Naive B cell (primary cell): ENCODE results near the gene NAALADL2. TPM values are rescaled to one million over a fixed set of nuclear protein-coding genes. Genes with fewer than 3 reads are reported as not detected.

Experiments
- ATAC-seq, 2 donors: fragments of 150-1000 bp; cut with Tn5 transposase; 2 replicates each; pipeline ENCODE4 v1.10.0; 2021; ENCODE audit warnings: low read depth in 2 of 2, mild to moderate bottlenecking in 2 of 2, moderate library complexity in 2 of 2
- DNase-seq: peaks from one replicate; pipeline ENCODE4 v3.0.0; 2022
- H3K27ac Mint-ChIP-seq, 6 donors: one replicate each; pipeline ENCODE4 v1.8.0; 2020 to 2022; ENCODE audit warnings: mild to moderate bottlenecking in 6 of 6, mixed read lengths in 6 of 6, moderate library complexity in 5 of 6, inconsistent platforms in 2 of 6
- H3K27me3 Mint-ChIP-seq, 3 donors: one replicate each; pipeline ENCODE4 v1.8.0; 2021 to 2022; ENCODE audit warnings: mixed read lengths in 3 of 3, mild to moderate bottlenecking in 1 of 3
- H3K36me3 Mint-ChIP-seq, 2 donors: one replicate each; pipeline ENCODE4 v1.8.0; 2020 to 2022; ENCODE audit warnings: mixed read lengths in 2 of 2, inconsistent platforms in 1 of 2, mild to moderate bottlenecking in 1 of 2
- H3K4me1 Mint-ChIP-seq, 3 donors: one replicate each; pipeline ENCODE4 v1.8.0; 2020 to 2022; ENCODE audit warnings: mixed read lengths in 3 of 3, inconsistent platforms in 1 of 3, mild to moderate bottlenecking in 1 of 3, moderate library complexity in 1 of 3
- H3K4me3 Mint-ChIP-seq, 8 donors: one replicate each; pipeline ENCODE4 v1.8.0; 2020 to 2022; ENCODE audit warnings: mild to moderate bottlenecking in 8 of 8, mixed read lengths in 8 of 8, moderate library complexity in 8 of 8, inconsistent platforms in 2 of 8
- H3K9me3 Mint-ChIP-seq, 7 donors: one replicate each; pipeline ENCODE4 v1.8.0; 2020 to 2022; ENCODE audit warnings: mixed read lengths in 7 of 7, mild to moderate bottlenecking in 5 of 7, inconsistent platforms in 2 of 7, moderate library complexity in 1 of 7
- polyA plus RNA-seq, 6 donors: library from polyadenylated mRNA; unstranded; fragments of 300-500 nt; fragmentation: Illumina TruSeq; gene quantifications; one replicate each; pipeline ENCODE4 v1.2.3, GENCODE V29; 2021; ENCODE audit warnings: low read depth in 6 of 6

Gene NAALADL2
- polyA plus RNA-seq, 6 donors from 2014 or later = not detected

DNA sequence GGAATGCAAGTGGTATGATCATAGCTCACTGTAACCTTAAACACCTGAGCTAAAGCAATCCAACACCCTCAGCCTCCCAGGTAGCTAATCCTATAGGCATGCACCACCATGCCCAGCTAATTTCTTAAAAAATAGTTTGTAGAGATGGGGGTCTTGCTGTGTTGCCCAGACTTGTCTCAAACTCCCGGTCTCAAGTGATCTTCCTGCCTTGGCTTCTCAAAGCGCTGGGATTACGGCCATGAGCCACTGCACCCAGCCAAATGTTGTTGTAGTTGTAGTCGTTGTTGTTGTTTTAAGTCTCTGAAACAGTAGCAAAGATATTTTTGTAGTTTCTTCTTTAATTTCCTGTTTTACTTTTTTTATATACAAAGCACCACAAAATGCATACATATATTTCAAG is 616.6 kb downstream of the NAALADL2 start:
- DNase-seq = no peak
- Mint-ChIP-seq H3K9me3 (no peaks in the 10 kb centered on the region), H3K27ac (no peak overlapping the region), H3K27me3 (no peaks in the 10 kb centered on the region), H3K4me1 (no peaks in the 10 kb centered on the region), H3K4me3 (no peak overlapping the region), H3K36me3 (no peaks in the 10 kb centered on the region)
- ATAC-seq = no peak

DNA sequence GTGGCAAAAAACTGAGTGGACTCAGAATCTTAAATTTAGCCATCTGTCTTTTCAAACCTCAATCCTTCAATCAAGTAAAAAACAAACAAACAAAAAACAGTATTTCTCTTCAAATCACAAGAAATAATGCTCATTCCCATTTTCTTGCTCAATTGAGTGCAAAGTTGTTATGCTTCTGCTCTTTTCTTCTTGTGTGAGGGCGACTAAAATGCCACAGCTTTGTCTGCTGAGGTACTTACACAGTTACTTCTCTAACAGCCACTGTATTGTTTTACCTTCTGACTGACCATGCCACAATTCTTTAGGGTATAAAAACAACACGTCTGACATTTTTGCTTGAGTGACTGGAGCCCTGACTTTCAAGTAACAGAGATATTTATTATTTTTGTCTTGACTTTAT is 617.4 kb downstream of the NAALADL2 start:
- H3K4me3 Mint-ChIP-seq = no peak overlapping the region
- no peaks in the 10 kb centered on the region for H3K4me1 Mint-ChIP-seq
- H3K36me3 Mint-ChIP-seq = no peaks in the 10 kb centered on the region
- DNase-seq = no peak
- ATAC-seq = no peak
- H3K27ac Mint-ChIP-seq = no peak overlapping the region
- no peaks in the 10 kb centered on the region for H3K9me3 Mint-ChIP-seq
- H3K27me3 Mint-ChIP-seq = no peaks in the 10 kb centered on the region

DNA sequence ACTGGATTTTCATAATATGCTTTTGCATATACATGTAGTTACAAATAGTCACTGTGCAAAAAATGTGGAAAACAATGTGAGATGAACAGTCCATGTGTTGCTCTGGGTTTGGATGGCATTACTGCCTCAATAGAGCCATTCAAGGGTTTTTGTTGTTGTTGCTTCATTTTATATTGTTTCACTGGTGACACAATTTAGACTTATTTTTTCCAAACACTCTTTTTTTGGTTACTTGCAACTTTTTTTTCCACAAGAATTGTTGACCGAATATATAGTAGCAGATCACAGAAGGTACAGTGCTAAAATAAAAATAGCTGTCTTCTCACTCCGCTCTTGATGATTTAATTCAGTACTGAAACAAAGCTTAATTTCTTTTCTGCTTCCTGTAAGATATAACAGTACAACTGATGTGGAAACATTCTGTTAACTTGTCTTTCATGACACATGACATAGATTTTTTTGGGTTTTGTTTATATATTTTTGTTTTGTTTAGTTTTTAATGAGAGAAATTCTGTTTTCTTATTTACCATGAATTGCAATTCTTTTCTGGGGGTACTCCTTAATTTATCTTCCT is 618.6 kb downstream of the NAALADL2 start:
- no peak overlapping the region for H3K4me3 Mint-ChIP-seq
- H3K4me1 Mint-ChIP-seq = no peaks in the 10 kb centered on the region
- DNase-seq (no peak), ATAC-seq (no peak)
- no peaks in the 10 kb centered on the region for H3K36me3 Mint-ChIP-seq
- no peaks in the 10 kb centered on the region for H3K27me3 Mint-ChIP-seq
- H3K27ac Mint-ChIP-seq = no peak overlapping the region
- H3K9me3 Mint-ChIP-seq = no peaks in the 10 kb centered on the region

DNA sequence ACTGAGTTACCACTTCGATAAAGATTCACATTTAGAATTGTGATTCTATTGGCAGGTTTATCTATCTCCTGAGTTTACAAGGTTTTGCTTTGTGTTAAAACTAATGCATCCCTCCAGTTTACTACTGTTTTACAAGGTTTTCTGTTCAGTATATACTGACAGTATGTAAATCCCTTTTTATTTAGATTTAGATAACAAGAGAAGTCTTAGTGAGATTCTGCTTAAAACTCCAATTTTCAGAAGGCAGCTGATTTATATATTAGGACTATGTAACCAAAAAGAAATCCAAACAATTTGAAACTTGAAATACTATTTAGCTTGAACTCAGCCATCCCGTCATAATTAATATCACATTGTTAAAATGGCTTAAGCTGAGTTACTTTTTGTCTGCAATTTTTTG is 619.2 kb downstream of the NAALADL2 start:
- Mint-ChIP-seq H3K4me3 (no peak overlapping the region), H3K4me1 (no peaks in the 10 kb centered on the region), H3K9me3 (no peaks in the 10 kb centered on the region), H3K36me3 (no peaks in the 10 kb centered on the region), H3K27ac (no peak overlapping the region), H3K27me3 (no peaks in the 10 kb centered on the region)
- DNase-seq = no peak
- ATAC-seq = no peak

DNA sequence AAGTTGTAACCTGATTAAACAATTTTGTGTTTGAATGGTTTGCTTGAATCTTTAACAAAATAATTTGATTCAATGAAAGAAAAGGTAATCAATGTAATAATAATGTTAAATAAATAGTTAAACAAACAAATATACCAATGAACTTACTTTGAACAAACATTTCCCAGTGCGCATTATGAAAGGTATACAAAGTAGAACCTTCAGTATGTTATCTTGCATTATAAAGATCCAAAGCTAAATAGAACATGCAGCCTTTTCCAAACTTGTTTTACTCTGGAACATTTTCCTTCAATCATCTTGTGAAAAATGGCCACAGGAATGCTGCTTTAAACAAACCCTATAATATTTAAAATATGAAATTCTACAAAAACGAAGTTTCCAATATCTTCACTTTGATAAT is 620.0 kb downstream of the NAALADL2 start:
- no peaks in the 10 kb centered on the region for H3K36me3 Mint-ChIP-seq
- no peak for ATAC-seq

DNA sequence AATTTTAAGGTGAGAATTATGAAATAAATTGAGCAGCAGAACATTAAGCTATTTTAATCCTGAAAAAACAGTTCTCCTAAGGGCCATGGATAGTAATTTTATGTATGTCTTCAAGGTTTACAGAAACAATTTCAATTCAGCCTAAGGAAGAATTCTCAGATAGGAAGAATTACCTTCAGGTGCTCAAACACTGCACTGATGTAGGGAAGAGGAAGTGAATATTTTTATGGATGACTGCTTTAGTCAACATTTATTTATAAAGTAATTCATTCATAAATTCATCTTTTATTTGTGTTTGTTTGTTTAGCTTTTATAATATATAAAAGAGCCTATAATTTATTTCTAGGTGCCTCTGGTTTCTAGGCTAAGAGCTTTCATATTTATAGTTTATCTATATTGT is 620.7 kb downstream of the NAALADL2 start:
- Mint-ChIP-seq H3K4me3 (no peak overlapping the region), H3K9me3 (no peaks in the 10 kb centered on the region), H3K27me3 (no peaks in the 10 kb centered on the region), H3K36me3 (no peaks in the 10 kb centered on the region), H3K4me1 (peaks cover 0 to under 1% (median 0%) of the 10 kb centered on the region in 3 donors), H3K27ac (no peak overlapping the region)
- ATAC-seq (no peak), DNase-seq (no peak)

More for the DNA sequence above, 620.0 kb downstream of the NAALADL2 start:
- no peak overlapping the region for H3K4me3 Mint-ChIP-seq
- no peak for DNase-seq
- no peak overlapping the region for H3K27ac Mint-ChIP-seq
- H3K4me1 Mint-ChIP-seq = no peaks in the 10 kb centered on the region
- no peaks in the 10 kb centered on the region for H3K9me3 Mint-ChIP-seq
- H3K27me3 Mint-ChIP-seq = no peaks in the 10 kb centered on the region

DNA sequence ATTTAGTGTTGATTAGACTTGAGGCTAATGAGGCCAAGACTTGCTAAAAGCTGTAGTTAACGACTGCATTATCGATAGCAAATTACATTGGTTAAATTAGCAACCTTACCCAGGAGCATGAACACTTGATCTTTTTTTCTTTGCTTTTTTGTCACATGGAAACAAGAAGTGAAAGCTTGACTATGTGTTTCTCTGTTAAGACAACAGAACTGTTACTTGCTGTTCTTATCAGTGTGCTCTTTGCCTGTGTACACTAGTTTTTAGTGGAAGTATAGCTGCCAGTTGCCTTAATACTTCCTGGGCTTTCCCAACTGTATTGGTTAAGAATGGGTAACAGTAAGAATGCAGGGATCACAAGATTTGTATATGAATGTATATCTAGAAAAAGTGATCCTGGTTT is 625.5 kb downstream of the NAALADL2 start:
- DNase-seq (no peak), ATAC-seq (no peak)
- peaks cover 0 to 6% (median 0%) of the 10 kb centered on the region in 3 donors for H3K4me1 Mint-ChIP-seq
- no peak overlapping the region for H3K4me3 Mint-ChIP-seq
- H3K36me3 Mint-ChIP-seq = no peaks in the 10 kb centered on the region
- no peaks in the 10 kb centered on the region for H3K27me3 Mint-ChIP-seq
- no peak overlapping the region for H3K27ac Mint-ChIP-seq
- H3K9me3 Mint-ChIP-seq = no peaks in the 10 kb centered on the region

DNA sequence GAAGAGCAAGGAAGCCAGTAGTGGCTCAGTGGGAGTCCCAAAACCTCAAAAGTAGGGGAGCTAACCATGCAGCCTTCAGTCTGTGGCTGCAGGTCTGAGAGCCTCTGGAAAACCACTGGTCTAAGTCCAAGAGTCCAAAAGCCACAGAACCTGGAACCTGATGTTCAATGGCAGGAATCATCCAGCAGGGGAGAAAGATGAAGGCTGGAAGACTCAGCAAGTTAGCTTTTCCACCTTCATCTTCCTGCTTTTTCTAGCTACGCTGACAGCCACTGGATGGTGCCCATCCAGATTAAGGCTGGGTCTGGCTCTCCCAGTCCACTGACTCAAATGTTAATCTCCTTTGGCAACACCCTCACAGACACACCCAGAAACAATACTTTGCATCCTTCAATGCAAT is 626.3 kb downstream of the NAALADL2 start:
- Mint-ChIP-seq H3K4me3 (no peak overlapping the region), H3K9me3 (no peaks in the 10 kb centered on the region), H3K36me3 (no peaks in the 10 kb centered on the region), H3K4me1 (peaks cover 0 to 6% (median 3%) of the 10 kb centered on the region in 3 donors), H3K27me3 (no peaks in the 10 kb centered on the region), H3K27ac (no peak overlapping the region)
- no peak for DNase-seq
- ATAC-seq = no peak

DNA sequence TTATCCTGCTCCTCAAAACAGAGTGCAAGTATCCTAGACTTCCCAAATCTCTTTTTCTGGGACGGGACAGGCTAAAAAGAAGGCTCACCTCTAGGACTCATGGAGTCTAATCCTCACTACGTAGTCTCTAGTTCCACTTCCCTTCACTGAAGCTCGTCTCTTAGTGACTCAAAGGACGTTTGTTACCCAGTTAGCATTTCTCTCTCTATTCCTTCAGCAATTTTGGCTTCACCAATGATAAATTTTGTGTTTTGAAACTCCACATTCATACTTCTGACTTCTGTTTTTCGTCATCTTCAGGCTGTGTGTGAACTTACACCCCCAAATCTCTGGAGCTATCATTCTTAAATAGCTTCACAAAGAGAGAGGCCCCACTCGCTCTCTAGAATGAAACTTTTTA is 627.1 kb downstream of the NAALADL2 start:
- H3K27ac Mint-ChIP-seq = no peak overlapping the region
- no peaks in the 10 kb centered on the region for H3K27me3 Mint-ChIP-seq
- DNase-seq (no peak), ATAC-seq (no peak)
- H3K9me3 Mint-ChIP-seq = no peaks in the 10 kb centered on the region
- peaks cover 0 to 6% (median 3%) of the 10 kb centered on the region in 3 donors for H3K4me1 Mint-ChIP-seq
- H3K36me3 Mint-ChIP-seq = no peaks in the 10 kb centered on the region
- no peak overlapping the region for H3K4me3 Mint-ChIP-seq

DNA sequence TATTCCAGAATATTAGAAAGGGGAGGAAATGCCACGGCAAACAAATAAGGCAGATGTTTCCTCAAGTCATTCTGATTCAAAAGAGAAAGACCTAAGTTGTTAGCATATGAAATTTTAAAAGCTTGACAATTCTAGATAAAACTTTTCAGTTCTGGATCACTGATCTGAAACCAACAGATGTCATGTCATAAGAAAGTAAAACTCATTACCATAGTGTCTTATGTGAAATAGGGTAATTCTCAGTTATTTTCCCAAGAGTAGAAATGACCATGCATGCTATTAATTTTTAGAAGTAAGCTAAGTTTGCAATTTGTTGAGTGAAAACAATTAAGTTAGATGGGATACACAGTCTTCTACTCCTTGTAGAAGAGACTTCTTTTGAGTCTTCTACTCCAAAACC is 630.3 kb downstream of the NAALADL2 start:
- Mint-ChIP-seq H3K9me3 (no peaks in the 10 kb centered on the region), H3K27me3 (no peaks in the 10 kb centered on the region), H3K4me1 (peaks cover 0 to 6% (median 3%) of the 10 kb centered on the region in 3 donors), H3K36me3 (no peaks in the 10 kb centered on the region), H3K4me3 (no peak overlapping the region), H3K27ac (no peak overlapping the region)
- DNase-seq = no peak
- no peak for ATAC-seq

DNA sequence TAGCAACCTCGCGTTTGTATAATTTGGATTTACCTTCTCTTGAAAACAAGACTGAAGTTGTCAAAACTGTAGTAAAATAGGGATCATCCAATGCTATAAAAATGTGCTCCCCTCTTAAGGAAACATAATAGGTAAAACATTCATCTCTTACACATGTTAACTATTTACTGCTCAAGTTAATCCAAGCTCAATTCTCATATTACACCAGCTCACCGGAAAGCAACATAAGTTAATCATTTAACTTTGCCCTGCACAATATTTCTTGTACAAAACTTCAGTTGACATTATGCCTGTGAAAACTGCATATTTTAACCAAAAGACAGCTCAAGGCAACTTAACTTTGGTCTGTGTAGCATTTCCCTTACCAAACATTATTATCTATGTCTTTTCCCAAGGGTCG is 634.2 kb downstream of the NAALADL2 start:
- Mint-ChIP-seq H3K4me1 (peaks cover 0 to 3% (median 0%) of the 10 kb centered on the region in 3 donors), H3K27ac (no peak overlapping the region), H3K36me3 (no peaks in the 10 kb centered on the region), H3K4me3 (no peak overlapping the region), H3K27me3 (no peaks in the 10 kb centered on the region), H3K9me3 (no peaks in the 10 kb centered on the region)
- ATAC-seq (no peak), DNase-seq (no peak)

DNA sequence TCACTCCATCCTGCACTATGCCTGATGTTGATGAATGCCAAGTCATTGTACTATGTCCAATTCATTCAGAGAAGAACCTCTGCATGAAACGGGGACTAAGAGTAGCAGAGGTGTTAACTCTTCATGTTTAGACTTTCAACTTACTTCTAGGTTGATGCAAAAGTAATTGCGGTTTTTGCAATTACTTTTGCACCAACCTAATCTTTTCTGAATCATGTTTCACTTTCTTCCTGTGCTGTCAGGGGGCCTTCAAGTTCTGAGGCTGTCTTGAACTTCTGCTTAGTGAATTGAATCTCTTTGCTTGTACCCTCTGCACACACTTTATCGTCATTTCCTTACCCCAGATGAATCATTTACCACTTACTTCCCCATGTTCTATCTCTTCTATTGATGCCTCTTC is 636.2 kb downstream of the NAALADL2 start:
- DNase-seq = no peak
- Mint-ChIP-seq H3K36me3 (no peaks in the 10 kb centered on the region), H3K4me1 (no peaks in the 10 kb centered on the region), H3K9me3 (no peaks in the 10 kb centered on the region), H3K27me3 (no peaks in the 10 kb centered on the region), H3K4me3 (no peak overlapping the region), H3K27ac (no peak overlapping the region)
- ATAC-seq = no peak

DNA sequence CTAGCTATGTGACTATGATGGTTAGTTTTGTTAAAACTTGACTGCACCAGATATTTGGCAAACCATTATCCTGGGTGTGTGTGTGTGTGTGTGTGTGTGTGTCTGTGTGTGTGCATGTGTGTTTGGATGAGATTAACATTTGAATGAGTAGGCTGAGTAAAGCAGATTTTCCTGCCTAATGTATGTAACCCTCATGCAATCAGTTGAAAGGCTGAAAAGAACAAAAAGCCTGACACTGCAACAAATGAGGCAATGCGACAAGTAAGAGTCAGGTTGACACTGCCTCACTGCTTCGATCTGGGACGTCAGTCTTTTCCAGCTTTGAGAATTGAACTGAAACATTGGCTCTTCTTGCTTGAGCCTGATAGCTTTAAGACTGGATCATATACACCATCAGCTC is 643.0 kb downstream of the NAALADL2 start:
- no peak for ATAC-seq
- H3K9me3 Mint-ChIP-seq = no peaks in the 10 kb centered on the region

DNA sequence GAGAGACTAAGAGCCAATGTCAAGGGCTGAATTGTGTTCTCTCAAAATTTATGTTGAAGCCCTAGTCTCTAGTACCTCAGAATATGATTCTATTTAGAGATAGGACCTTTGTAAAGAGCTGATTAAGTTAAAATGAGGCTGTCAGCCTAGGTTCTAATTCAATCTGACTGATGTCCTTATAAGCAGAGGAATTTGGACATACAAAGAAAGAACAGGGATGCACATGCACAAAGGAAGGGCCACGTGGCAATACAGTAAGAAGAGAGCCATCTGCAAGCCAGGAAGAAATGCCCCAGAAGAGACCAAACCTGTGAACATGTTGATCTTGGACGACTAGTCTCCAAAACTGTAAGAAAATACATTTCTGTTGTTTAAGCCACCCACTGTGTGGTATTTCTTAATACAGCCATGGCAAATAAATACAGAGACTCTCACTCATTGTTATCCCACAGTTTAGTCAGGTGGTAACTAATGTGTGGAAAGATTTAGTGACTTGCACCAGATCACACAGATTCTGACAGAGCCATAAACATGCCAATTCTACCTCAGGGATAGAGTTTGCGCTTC is 652.2 kb downstream of the NAALADL2 start:
- DNase-seq = no peak
- no peak for ATAC-seq
- Mint-ChIP-seq H3K27me3 (no peaks in the 10 kb centered on the region), H3K4me1 (no peaks in the 10 kb centered on the region), H3K36me3 (no peaks in the 10 kb centered on the region), H3K4me3 (no peak overlapping the region), H3K27ac (no peak overlapping the region), H3K9me3 (peaks cover 0 to 4% (median 0%) of the 10 kb centered on the region in 7 donors)

More for the DNA sequence above, 643.0 kb downstream of the NAALADL2 start:
- Mint-ChIP-seq H3K27me3 (no peaks in the 10 kb centered on the region), H3K4me1 (no peaks in the 10 kb centered on the region), H3K4me3 (no peak overlapping the region), H3K27ac (no peak overlapping the region), H3K36me3 (no peaks in the 10 kb centered on the region)
- DNase-seq = no peak

DNA sequence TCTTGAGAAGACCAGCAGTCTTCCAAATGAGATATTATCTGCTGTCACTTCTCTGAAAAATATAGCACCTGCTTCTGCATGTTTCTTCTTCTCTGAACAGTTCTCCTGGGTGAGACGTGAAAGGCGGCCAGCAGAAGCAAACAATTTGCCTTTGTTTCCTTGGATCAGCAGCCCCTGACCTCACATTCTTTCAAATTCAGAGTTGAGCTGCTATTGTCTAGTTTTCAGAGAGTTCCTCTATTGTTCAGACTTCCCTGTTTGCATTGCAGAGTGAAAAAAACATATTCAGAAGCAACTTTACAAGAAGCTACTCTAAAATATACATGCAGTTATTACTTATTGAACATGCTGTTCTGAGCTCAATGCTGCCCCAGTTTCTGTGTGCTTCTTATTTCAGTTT is 653.6 kb downstream of the NAALADL2 start:
- peaks cover 0 to 6% (median 0%) of the 10 kb centered on the region in 7 donors for H3K9me3 Mint-ChIP-seq
- ATAC-seq = no peak

More for the DNA sequence above, 653.6 kb downstream of the NAALADL2 start:
- Mint-ChIP-seq H3K27ac (no peak overlapping the region), H3K27me3 (no peaks in the 10 kb centered on the region), H3K36me3 (no peaks in the 10 kb centered on the region), H3K4me1 (no peaks in the 10 kb centered on the region), H3K4me3 (no peak overlapping the region)
- DNase-seq = no peak
